Fibroblast of the aortic adventitia (primary cell): ENCODE results near the gene ENTPD8. TPM values are rescaled to one million over a fixed set of nuclear protein-coding genes. Genes with fewer than 3 reads are reported as not detected.

ENCODE experiments used
- DNase-seq: peaks from one replicate; pipeline ENCODE4 v3.0.0-alpha.2; 2010; ENCODE audit warnings: low read depth
- H3K4me3 ChIP-seq: 2 replicates; pipeline ENCODE4 v1.5.1; 2011; ENCODE audit warnings: low read depth, mild to moderate bottlenecking, control low read depth, low read length, moderate library complexity
- total RNA-seq: library from RNA; depleted of rRNA; stranded (reverse); fragments of >200 nt; gene quantifications from 2 replicates; pipeline ENCODE4 v1.2.3, GENCODE V29; 2012; ENCODE audit warnings: low replicate concordance
- TF ChIP-seq, protein P1 (sequence below): IDR thresholded peaks from 2 replicates; pipeline ENCODE4 v1.5.1; 2011; ENCODE audit warnings: mild to moderate bottlenecking, low read length, control low read depth, inconsistent platforms; ENCODE audit not compliant: insufficient read depth

Gene ENTPD8
- total RNA-seq, 1 donor: not detected

- H3K4me3 ChIP-seq: no peak overlapping the region
- no peak for DNase-seq
- TF ChIP-seq, protein P1, sequence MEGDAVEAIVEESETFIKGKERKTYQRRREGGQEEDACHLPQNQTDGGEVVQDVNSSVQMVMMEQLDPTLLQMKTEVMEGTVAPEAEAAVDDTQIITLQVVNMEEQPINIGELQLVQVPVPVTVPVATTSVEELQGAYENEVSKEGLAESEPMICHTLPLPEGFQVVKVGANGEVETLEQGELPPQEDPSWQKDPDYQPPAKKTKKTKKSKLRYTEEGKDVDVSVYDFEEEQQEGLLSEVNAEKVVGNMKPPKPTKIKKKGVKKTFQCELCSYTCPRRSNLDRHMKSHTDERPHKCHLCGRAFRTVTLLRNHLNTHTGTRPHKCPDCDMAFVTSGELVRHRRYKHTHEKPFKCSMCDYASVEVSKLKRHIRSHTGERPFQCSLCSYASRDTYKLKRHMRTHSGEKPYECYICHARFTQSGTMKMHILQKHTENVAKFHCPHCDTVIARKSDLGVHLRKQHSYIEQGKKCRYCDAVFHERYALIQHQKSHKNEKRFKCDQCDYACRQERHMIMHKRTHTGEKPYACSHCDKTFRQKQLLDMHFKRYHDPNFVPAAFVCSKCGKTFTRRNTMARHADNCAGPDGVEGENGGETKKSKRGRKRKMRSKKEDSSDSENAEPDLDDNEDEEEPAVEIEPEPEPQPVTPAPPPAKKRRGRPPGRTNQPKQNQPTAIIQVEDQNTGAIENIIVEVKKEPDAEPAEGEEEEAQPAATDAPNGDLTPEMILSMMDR: no peak
Measured at GRCh38 chr9:137398561-137399468, 42.3 kb downstream of the ENTPD8 start.

- DNase-seq: no peak
- no peak overlapping the region for H3K4me3 ChIP-seq
- TF ChIP-seq, protein P1: no peak
Measured at GRCh38 chr9:137397675-137398423, 43.3 kb downstream of the ENTPD8 start.

DNA sequence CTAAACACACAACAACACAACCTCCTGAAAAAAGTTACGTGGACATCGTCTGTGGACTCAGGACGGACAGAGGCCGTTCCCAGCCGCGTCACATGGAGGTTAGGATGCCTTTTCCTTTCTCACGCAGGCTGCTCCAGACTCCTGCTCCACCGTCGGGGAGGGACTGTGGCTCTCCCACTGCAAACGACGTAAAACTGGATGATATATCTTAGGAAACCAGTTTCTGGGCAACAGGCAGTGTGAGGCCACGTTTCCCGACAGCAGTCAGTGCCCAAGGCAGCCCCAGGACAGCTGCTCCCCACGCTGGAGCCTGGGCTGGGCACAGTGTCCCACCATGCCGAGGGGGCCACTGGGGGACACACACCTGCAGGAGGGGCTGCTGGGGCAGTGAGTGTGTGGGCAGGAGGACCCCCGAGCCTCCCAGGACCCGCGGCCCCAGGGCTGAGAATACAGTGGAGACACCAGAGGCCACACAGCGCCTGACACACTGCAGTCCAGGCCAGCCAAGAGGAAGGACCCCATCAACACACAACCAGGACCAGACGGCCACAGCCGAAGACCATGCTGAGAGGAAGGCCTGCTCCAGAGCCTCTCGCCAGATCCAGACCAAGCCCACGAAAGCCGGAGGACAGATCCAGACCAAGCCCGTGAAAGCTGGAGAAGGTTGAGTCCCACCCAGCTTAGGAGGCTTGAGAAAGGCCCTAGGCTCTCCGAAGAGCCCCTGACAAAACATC lies 44.4 kb downstream of the ENTPD8 start:
- TF ChIP-seq, protein P1: no peak
- no peak overlapping the region for H3K4me3 ChIP-seq
- DNase-seq: no peak

DNA sequence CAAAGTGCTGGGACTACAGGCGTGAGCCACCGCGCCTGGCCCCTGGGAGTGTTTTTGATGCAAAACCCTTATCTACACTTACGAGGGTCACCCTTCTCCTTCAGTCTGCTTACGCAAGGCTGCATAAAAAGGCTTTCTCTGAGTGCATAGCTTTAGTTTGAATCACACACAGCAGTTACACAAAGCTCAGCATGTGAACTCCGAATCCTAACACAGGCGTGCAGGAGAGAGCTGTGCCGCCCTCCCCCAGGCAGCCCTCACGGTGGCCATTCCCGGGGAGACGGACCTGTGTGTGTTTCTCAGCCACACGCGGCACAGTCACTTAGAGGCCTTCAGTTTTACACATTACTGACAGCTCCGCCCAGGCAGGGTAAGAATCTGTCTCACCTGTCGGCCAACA lies 44.9 kb downstream of the ENTPD8 start:
- peak; percentile 53 for DNase-seq
- no peak overlapping the region for H3K4me3 ChIP-seq
- TF ChIP-seq, protein P1: no peak

DNA sequence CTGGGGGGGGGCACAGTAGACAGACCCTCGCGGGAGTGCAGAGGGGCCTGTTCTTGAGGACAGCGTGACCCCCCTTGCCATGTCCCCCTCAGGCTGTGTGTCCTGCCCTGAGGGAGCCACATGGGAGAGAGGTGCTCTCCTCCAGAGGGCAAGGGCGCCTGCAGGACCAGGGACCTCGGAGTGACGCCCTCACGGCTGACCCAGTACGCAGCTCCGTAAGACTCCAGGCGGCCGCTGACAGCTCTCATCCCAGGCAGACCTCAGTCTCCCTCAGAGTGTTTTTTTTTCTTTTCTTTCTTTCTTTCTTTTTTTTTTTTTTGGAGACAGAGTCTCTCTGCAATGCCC lies 45.5 kb downstream of the ENTPD8 start:
- DNase-seq: no peak
- TF ChIP-seq, protein P1: no peak
- H3K4me3 ChIP-seq: no peak overlapping the region

- H3K4me3 ChIP-seq: no peak overlapping the region
- no peak for DNase-seq
- TF ChIP-seq, protein P1: no peak
Measured at GRCh38 chr9:137394866-137395665, 46.1 kb downstream of the ENTPD8 start.
